GM21576 (cell line): ENCODE results near the gene NPHP1.
"Not testable (repeated sequence)": the region's sequence is repeated elsewhere in the genome, so short reads cannot be mapped to it uniquely, and the experiment has no call there.

Experiments used
- ATAC-seq: cut with Tn5 transposase; IDR thresholded peaks from one replicate; pipeline ENCODE4 v1.9.1; 2021; ENCODE audit warnings: mild to moderate bottlenecking, moderate library complexity; ENCODE audit not compliant: unreplicated experiment

NPHP1 gene

DNA sequence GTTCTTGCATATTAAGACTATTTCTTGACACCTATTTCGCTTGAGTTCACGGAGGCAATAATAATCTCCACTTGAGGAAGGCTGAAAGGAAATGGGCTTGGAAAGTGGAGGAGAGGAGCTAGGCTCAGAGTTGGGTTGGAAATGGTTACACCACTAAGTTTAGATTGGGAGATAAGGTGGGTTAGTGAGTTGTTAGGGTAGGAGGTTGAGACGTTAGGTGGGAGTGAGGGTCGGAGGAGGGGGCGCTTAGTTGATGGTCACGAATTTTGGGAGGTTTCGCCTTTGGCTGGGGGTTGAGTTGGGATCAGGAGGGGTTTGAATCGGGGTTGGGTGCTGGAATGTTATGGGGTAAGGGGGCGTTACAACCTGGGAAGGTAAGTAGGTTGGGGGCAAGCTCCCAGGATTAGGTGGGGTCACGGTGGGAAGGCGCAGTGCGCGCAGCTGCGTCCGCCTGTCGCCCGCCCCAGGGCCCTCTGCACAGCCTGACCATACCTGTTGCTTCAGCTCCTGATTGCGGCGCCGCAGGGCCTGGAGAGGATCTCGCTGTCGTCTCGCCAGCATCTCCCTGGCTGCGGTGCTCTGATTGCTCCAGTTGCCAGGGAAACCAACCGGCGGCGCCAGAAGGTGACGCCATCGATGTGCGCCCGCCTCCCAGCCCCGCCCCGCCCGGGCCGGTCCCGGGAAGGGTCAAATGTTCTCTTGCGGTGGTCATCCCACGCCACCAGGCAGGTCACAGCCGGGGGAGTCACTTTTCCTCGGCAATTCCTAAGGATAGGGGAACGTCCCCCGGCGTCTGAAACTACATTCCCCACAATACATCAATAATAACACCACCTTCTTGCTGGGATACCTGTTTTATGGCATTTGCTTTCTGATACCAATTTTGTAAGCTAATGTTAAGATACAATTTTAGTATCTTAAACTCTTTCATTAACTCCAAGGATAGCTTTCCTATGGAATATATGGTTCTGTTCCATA, at the start of gene NPHP1:
TSS of gene NPHP1 (minus strand) at position 606 of the 978 bp plus-strand sequence. CDS start at position 561, 45 bp downstream.
- ATAC-seq = peak; percentile 95

DNA sequence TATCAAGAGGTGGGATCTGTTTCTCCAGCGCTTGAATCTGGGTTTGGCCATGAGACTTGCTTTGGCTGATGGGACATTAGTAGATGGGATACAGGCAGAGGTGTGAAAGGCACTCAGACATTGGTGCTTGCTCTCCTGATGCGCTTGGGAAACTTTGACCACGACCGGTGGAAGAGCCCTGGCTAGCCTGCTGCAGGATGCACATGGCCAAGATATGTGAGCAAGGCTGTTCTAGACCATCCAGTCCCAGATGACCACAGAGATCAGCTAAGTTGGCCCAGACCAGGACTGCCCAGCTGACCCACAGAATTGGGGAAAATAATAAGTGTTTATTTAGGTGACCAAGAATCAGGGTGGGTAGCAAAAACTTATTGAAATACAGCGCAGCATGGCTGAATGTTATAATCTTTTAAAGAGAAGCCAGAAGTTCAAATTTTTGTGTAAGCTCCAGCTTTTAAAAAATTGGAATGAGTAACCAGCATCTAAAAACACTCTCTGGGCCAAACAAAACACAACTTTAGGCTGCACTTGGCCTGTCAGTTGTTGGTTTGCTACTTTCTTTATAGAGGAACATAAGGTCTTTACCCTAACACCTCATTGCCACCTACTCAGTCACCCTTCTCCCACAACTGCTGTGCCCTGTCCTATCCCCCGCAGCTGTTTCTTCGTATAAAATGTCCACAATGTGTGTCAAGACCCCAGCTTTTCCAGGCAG, 43.4 kb upstream of the NPHP1 start:
- not testable (repeated sequence) for ATAC-seq

DNA sequence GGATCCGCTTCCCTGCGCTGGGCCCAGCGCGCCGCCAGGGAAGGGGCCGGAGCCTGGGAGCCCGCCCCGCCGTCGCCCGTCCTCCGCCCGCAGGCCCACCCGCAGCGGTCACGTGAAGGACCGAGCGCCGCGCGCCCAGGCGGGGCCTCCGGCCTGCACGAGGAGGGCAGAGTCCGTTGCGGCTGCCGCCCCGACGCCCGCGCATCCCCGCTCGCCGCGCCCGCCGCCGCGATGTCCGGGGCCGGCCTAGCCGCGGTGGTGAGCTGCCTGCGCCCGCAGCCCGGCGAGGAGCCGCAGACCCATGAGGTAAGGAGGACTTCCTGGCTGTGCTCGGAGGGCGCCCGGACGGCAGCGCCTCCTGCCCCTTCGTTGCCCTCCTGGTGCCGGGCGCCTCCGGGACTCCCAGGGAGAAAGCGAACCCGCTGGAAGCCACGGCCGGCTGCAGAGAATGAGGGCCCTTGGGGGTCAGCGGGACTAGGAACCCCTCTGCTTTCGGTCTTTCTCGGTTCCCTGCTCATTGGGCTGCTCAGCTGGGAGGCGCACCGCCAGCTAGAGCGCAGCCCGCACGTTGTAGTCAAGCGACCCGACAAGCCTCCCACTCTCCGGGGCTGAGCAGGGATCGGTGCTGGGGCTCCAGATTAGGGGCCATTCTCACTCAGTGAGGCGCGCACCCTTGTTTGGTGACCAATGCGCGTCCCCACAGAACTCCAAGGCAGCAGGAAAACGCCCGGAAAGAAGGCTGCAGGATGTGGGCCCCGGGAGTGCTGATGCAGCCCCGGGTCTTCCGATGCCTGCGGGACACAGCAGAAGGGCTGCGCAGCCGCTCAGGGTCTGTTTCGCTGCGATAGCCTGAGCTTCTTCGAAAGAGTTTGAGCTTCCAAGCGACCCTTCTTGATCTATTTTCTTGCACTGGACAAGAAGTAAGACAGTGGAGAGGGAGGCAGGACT, 40.9 kb upstream of the NPHP1 start:
- ATAC-seq = not testable (repeated sequence)

DNA sequence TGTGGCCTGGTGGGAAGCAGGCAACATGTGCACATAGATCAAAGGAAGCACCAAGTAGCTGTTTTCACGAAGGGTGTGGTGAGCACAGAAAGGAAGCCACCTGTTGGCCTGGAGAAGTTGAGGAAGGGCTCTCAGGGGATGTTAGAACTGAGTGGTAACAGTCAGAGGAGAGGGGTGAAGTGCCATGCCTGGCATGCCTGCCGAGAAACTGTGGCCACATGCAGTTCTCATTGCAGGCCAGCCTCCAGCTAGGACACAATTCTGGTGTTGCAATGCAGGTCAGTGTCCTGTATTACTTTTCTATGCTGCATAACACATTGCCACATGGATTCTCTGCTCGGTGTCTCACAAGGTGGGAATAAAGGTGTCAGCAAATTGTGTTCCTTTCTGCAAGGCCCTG, 38.5 kb upstream of the NPHP1 start:
- not testable (repeated sequence) for ATAC-seq

DNA sequence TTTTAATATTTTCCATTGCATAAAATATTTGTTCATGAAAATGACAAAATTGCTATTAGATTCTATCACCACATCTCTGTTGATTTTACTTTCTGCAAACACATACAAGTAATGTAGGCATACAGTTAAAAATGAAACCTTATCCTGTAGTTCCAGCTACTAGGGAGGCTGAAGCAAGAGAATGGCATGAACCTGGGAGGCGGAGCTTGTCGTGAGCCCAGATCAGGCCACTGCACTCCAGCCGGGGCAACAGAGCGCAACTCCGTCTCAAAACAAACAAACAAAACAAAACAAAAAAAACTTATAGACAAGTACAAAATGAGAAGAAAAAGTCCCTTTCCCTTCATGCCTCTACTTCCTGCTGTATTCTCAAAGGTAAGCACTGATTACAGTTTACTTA, 29.7 kb upstream of the NPHP1 start:
- not testable (repeated sequence) for ATAC-seq

DNA sequence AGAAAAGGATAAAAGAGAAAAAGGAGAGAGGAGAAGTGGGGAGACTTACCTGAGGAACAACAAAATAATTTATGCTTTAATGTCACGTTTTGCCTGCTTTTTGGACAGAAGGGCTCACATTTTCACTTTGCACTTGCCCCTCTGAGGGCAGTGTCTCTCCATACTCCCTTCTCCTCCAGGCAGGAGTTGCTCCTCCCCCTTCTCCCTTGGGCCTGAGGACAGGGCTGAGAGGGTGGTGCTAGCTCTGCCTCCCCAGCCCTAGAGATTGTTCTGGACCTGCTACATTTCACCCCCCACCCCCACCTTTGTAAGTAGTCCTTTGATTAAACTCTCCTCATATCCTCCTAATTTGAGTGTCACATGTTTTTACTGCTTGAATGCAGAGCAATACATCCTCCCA, 25.1 kb upstream of the NPHP1 start:
- ATAC-seq = not testable (repeated sequence)

DNA sequence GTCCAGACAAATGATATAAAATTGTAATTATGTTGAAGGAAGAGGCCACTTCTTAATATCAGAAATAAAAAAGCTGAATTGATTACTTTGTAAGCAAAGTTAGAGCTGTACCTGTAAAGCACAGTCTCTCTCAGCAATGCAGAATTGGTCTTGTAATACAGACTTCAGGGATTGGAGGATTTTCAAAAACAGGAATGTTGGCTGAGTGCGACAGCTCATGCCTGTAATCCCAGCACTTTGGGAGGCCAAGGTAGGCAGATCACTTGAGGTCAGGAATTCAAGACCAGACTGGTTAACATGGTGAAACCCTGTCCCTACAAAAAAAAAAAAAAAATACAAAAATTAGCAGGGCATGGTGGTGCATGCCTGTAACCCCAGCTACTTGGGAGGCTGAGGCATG, 17.8 kb upstream of the NPHP1 start:
- not testable (repeated sequence) for ATAC-seq

DNA sequence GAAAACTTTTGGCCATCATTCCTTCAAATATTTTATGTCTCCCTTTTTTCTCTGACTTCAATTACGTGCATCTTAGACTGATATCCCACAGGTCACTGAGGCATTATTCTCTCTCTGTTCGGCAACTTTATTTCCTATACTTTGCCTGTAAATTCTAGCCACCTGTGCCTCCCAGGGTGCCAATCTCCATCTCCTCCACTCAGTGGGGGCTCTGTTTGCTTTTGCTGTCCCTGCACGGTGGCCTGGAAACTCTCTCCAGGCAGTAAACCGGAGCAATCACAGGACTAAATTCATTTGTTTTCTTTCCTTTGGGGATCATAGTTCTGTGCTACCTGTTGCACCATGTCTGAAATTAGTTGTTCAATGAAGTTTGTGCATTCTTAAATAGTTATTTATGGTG, 17.1 kb upstream of the NPHP1 start:
- no peak for ATAC-seq

DNA sequence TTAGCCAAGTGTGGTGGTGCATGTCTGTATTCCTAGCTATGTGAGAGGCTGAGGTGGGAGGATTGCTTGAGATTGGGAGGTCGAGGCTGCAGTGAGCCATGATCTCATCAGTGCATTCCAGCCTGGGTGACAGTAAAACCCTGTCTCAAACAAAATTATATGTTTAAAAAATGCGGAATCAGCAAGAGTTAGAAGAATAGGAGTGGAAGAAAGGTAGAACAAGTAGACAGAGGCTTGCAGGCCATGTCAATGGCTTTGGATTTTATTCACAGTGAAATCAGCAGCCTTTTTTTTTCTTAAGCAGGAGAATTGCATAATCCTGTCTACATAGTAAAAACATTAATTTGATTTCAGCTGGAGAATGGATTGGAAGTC, 15.4 kb upstream of the NPHP1 start:
- no peak for ATAC-seq

DNA sequence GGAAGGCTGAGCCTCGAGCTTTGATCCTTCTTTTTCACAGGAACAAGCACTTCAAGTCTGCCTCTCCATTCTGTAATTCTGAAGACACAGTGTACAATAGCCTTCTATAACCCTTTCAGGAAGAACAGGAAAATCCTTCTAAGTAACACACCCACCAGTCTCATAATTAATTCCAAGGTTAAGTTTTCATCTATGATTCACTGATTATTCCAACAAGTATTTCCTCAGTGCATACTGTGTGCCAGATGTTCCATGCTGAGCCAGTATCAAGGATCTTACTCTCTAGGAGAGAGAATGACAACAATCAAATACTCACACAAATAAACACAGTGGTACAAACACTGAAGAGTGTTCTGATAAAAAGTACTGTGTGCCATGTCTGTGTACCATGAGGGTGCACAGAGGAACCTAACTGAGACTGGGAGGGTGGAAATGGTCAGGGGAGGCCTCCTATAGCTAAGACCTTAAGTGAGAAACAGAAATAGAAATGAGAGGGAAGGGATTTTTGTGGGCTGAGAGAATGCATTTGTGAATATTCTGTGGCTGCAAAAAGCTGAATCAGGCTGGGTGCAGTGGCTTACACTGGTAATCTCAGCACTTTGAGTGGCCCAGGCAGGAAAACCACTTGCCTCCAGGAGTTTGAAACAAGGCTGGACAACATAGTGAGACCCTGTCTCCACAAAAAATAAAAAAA, 14.8 kb upstream of the NPHP1 start:
- ATAC-seq = no peak

DNA sequence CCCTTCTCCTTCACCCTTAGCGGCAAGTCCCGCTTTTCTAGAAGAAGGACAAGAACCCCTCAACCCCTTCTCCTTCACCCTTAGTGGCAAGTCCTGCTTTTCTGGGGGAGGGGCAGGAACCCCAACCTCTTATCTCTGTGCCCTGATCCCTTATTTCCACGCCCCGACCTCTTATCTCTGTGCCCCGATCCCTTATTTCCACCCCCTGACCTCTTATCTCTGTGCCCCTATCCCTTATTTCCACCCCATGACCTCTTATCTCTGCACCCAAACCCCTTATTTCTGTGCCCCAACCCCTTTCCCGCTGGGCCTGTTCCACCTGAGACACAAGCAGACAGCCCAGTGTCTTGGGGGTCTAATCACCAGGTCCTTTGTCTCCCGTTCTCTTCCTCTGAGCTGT, 14.1 kb upstream of the NPHP1 start:
- not testable (repeated sequence) for ATAC-seq

DNA sequence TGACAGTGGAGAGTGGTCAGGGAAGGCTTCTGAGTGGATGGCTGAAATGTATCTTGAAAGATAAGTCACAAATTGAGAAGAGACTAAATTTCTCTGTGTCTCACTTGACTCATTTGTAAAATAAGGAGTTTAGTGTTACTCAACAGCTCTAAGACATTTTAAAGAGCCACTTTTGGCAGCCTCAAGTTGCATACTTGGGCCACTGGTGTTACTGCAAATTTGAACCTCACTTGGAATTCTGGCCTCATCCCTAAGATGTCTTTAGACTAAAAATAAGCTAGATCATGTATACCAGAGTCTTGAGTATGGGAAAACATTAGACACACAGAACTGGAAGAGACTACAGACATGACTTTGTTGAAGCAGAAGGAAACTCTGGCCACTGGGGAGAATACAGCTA, 12.0 kb upstream of the NPHP1 start:
- no peak for ATAC-seq

DNA sequence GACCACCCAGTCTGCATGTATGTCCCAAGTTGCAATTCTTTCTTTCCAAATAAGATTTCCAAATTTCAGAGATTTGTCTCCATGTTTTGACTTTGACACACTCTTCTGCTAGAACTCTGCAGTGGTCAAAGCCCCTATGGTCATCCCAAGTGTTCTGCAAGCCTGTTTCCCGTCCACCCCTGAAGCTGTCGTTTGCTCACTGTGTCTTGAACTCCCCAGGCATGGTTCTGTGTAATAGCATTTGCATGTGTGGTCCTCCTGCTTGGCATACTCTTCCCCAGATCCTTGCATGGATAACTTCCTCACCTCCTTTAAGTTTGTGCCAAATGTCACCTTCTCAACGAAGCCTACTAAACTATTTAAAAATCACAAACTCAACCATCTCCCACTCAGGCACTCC, 11.4 kb upstream of the NPHP1 start:
- no peak for ATAC-seq

DNA sequence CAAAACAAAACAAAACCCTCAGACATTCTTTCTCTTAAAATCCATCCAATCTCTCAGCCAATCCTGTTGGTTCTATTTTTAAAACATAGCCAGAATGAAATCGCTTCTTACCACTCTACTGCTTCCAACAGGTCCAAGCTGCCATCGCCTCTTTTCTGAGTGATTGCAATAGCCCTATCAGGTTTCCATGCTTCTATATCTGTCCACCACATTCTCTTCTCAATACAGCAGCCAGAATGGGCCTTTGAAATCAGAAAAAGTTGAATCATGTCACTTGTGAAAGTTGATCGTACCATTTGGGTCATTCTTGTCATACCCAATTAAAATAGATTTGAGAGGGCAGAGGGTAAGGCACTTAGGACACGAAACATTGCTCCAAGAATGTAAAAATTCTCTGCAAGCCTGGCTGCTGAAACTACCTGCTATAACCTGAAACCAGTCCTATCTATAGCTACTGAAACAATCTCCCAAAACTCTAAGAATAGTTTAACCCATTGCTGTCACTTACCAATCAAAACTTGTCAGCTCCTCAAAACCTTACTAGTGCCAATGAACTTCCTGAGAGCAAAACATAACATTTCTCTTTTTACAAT, 10.8 kb upstream of the NPHP1 start:
- no peak for ATAC-seq

DNA sequence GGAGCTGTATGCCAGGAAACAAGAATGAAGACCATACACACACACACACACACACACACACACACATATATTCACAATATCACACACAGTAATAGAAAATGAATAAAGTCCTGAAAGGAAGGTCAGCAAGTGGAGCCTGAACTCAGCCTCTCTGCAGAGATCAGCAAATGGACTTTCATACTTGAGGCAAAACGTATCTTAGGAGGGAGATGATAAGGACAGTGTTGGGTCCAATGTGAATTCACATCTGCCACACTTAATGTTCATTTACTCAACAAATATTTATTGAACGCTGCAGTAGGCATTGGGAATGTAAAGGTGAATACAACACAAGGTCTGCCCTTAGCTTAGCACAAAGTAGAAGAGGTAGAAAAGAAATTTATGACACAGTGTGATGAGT, 10.3 kb upstream of the NPHP1 start:
- ATAC-seq = no peak

DNA sequence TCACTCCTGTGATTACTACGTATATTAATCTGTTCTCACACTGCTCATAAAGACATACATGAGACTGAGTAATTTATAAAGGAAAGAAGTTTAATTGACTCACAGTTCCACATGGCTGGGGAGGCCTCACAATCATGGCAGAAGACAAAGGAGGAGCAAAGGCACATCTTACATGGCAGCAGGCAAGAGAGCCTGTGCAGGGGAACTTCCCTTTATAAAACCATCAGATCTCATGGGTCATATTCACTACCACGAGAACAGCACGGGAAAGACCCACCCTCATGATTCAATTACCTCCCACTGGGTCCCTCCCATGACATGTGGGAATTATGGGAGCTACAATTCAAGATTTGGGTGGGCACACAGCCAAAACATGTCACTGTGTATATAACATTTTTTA, 8.7 kb upstream of the NPHP1 start:
- ATAC-seq = not testable (repeated sequence)

DNA sequence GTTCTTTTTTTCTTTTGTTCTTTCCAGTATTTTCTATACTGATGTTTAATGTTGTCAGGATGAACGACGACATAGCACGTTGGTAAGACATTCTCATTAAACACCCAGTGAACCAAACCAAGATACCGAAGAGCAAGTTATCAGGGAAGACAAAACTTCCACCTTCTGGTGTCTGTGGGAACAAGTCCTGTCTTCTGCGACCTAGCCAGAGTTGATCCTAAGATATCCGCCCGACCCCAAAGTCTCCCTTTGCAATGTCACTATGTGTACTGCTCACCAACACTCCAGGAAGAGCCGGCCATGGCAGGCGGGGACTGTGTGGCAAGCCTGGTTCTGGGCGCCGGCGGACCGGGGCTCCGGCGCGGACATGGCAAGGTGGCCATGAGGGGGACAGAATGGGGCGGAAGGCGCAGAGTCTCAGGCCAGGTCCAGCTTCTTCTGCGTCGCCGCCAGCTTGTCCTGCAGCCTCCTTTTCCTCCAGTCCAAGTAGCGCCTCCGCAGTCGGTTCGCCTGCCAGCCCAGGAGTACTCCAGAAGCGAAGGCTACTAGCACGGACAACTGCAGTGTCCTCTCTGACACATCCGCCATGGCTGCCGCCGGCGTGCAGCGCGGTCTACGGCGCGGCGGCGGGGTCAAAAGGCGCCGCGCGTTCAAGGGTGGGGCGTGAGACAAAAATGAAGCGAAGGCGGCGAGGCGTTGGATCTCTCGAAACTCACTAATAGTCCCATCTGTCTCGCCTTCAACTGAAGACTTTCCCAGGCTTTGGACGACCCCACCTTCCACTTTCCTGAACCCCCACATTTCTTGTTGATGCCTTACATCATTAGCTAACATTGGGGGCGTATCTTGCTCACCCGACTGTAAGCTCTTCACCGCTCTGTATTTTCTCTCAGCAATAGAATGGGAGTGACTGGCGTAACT, 7.4 kb upstream of the NPHP1 start, which contains the start of gene MTLN:
TSS of gene MTLN (minus strand) at position 610 of the 921 bp plus-strand sequence. CDS start at position 588, 22 bp downstream.
- ATAC-seq = peak; percentile 83

DNA sequence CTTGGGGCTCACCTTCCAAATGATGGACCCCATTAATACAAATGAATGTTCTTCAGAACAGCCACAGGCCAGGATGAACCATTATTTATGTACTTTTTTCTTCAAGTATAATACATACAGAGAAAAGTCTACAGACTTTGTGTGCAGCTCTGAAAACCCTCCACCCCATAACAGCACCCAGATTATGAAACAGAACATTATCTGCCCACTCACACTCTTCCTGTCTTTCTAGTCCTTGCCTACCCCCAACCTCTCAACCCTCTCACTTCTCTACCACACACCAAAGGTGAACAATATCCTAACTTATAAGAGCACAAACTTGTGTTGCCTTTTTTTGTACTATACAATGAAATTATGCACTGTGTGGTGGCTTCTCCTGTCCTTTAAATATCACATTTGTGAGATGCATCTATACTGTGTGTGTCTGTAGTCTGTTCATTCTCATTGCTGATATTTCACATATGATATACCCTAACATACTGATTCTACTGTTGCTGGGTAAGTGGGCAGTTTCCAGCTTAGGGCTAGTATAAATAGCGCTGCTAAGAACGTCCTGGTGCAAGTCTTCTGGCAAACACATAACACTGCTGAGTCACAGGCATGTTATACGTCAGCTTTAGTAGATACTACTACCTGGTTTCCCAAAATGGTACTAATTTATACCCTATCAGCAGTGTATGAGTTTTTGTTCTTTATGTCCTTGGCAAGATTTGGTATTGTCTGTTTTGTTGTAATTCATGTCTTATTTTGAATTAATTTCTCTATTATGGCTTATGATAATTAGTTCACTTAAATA, 1.0 kb upstream of the NPHP1 start:
- ATAC-seq = no peak
